SK-N-SH (cell line): ENCODE data around the gene MID1IP1. TPM values are rescaled to one million over a fixed set of nuclear protein-coding genes. Genes with fewer than 3 reads are reported as not detected.

Experiments used
- CTCF ChIA-PET: fragments of 300-600, 350-600 bp; formaldehyde crosslinking; extraction: SDS; loops from one replicate; lab custom pipeline; 2021; lab: Yijun Ruan, JAX
- POLR2A ChIA-PET: fragments of 350-600 bp; sonication (Branson Sonifier 250); formaldehyde crosslinking; extraction: SDS; loops from one replicate; lab custom pipeline; 2020; ENCODE audit warnings: antibody characterized with exemption, inconsistent platforms; lab: Yijun Ruan, JAX
- DNase-seq: peaks from one replicate; pipeline ENCODE4 v3.0.0; 2012
- H2AFZ ChIP-seq: fragments of 200-600 bp; sonication (generic); 2 replicates; pipeline ENCODE4 v1.8.1; 2016; ENCODE audit warnings: antibody characterized with exemption, mild to moderate bottlenecking, low read depth
- H3F3A ChIP-seq: fragments of 200-600 bp; sonication (generic); replicated peaks from 2 replicates; pipeline ENCODE3; 2016; ENCODE audit warnings: antibody characterized with exemption, mild to moderate bottlenecking; ENCODE audit not compliant: insufficient read depth
- H3K27ac ChIP-seq, 2 experiments: fragments of 200-500 bp in 1 of 2; fragments of 200-600 bp in 1 of 2; sonication (Bioruptor generic) in 1 of 2; sonication (generic), shearing (Covaris generic) in 1 of 2; 2 replicates each; pipeline versions ENCODE4 v1.5.1 to v1.6.1; 2014 to 2016; ENCODE audit warnings: low read depth in 2 of 2, inconsistent platforms in 1 of 2, low read length in 1 of 2, mild to moderate bottlenecking in 1 of 2, mixed read lengths in 1 of 2
- H3K27me3 ChIP-seq: fragments of 200-600 bp; sonication (generic), shearing (Covaris generic); 2 replicates; pipeline ENCODE4 v1.6.1; 2016; ENCODE audit warnings: mixed run types; ENCODE audit not compliant: insufficient read depth
- H3K36me3 ChIP-seq, 2 experiments: fragments of 200-500 bp in 1 of 2; fragments of 200-600 bp in 1 of 2; sonication (Bioruptor generic) in 1 of 2; sonication (generic) in 1 of 2; replicated peaks in 1 of 2; 2 replicates each; pipeline versions ENCODE3 to v1.5.1; 2014 to 2016; ENCODE audit warnings: low read length in 1 of 2, mild to moderate bottlenecking in 1 of 2; ENCODE audit not compliant: insufficient read depth in 2 of 2, control insufficient read depth in 1 of 2
- H3K4me1 ChIP-seq, 2 experiments: fragments of 200-500 bp in 1 of 2; fragments of 200-600 bp in 1 of 2; sonication (Bioruptor generic) in 1 of 2; sonication (generic), shearing (Covaris generic) in 1 of 2; 2 replicates each; pipeline versions ENCODE4 v1.5.1 to v1.6.1; 2014 to 2016; ENCODE audit warnings: low read depth in 1 of 2, low read length in 1 of 2, mixed run types in 1 of 2; ENCODE audit not compliant: insufficient read depth in 2 of 2, control insufficient read depth in 1 of 2
- H3K4me2 ChIP-seq: fragments of 200-600 bp; sonication (generic), shearing (Covaris generic); 2 replicates; pipeline ENCODE4 v1.6.1; 2017; ENCODE audit warnings: mixed run types
- H3K4me3 ChIP-seq, 2 experiments: fragments of 200-500 bp in 1 of 2; fragments of 200-600 bp in 1 of 2; sonication (Bioruptor generic) in 1 of 2; sonication (generic), shearing (Covaris generic) in 1 of 2; 2 replicates each; pipeline versions ENCODE4 v1.5.1 to v1.8.1; 2014 to 2016; ENCODE audit warnings: low read depth in 2 of 2, inconsistent platforms in 1 of 2, low read length in 1 of 2, mild to moderate bottlenecking in 1 of 2, mixed read lengths in 1 of 2, moderate library complexity in 1 of 2
- H3K79me2 ChIP-seq: fragments of 200-600 bp; sonication (generic); 2 replicates; pipeline ENCODE4 v1.8.1; 2017; ENCODE audit warnings: mild to moderate bottlenecking; ENCODE audit not compliant: insufficient read depth
- H3K9ac ChIP-seq: fragments of 200-600 bp; sonication (generic); 2 replicates; pipeline ENCODE4 v1.6.1; 2017; ENCODE audit warnings: mixed run types
- H3K9me2 ChIP-seq: fragments of 200-600 bp; sonication (generic); 2 replicates; pipeline ENCODE4 v1.6.1; 2017; ENCODE audit warnings: mixed run types
- H3K9me3 ChIP-seq: fragments of 200-600 bp; sonication (generic); 2 replicates; pipeline ENCODE4 v1.6.1; 2017; ENCODE audit warnings: mixed run types, mild to moderate bottlenecking, moderate library complexity
- H4K20me1 ChIP-seq: fragments of 200-600 bp; sonication (generic); 2 replicates; pipeline ENCODE4 v1.6.1; 2017; ENCODE audit warnings: mild to moderate bottlenecking, mixed run types; ENCODE audit not compliant: insufficient read depth
- ELF1 ChIP-seq: IDR thresholded peaks from 2 replicates; pipeline ENCODE4 v1.4.0; 2012
- FOSL2 ChIP-seq: IDR thresholded peaks from 2 replicates; pipeline ENCODE4 v1.4.0; 2012; ENCODE audit warnings: low read depth, mild to moderate bottlenecking, moderate library complexity, borderline replicate concordance
- FOXJ3 ChIP-seq: sonication (generic); formaldehyde crosslinking; IDR thresholded peaks from 2 replicates; pipeline ENCODE4 v1.5.1; 2020; ENCODE audit warnings: mild to moderate bottlenecking, missing genetic modification reagents
- FOXM1 ChIP-seq: IDR thresholded peaks from 2 replicates; pipeline ENCODE4 v1.4.0; 2012; ENCODE audit warnings: low read depth, mild to moderate bottlenecking
- GABPA ChIP-seq: IDR thresholded peaks from 2 replicates; pipeline ENCODE4 v1.4.0; 2012; ENCODE audit warnings: low read depth, mild to moderate bottlenecking
- GATA2 ChIP-seq: sonication (generic); formaldehyde crosslinking; IDR thresholded peaks from 2 replicates; pipeline ENCODE4 v1.5.0; 2020; ENCODE audit warnings: mild to moderate bottlenecking, missing genetic modification reagents
- JUND ChIP-seq: IDR thresholded peaks from 2 replicates; pipeline ENCODE4 v1.4.0; 2012
- MEF2A ChIP-seq: IDR thresholded peaks from 2 replicates; pipeline ENCODE4 v1.4.0; 2012; ENCODE audit warnings: low read depth, borderline replicate concordance
- NRF1 ChIP-seq: IDR thresholded peaks from 2 replicates; pipeline ENCODE4 v1.6.1; 2012; ENCODE audit warnings: low read depth, mild to moderate bottlenecking, low read length
- POLR2AphosphoS5 ChIP-seq: IDR thresholded peaks from 2 replicates; pipeline ENCODE4 v1.6.1; 2012; ENCODE audit warnings: low read depth, low read length
- RAD21 ChIP-seq: IDR thresholded peaks from 2 replicates; pipeline ENCODE4 v1.6.1; 2012; ENCODE audit warnings: mild to moderate bottlenecking, low read length
- SIN3A ChIP-seq: IDR thresholded peaks from 2 replicates; pipeline ENCODE4 v1.6.1; 2012; ENCODE audit warnings: low read depth, mild to moderate bottlenecking, low read length, moderate library complexity, borderline replicate concordance
- TAF1 ChIP-seq: IDR thresholded peaks from 2 replicates; pipeline ENCODE4 v1.6.1; 2012; ENCODE audit warnings: low read depth, mild to moderate bottlenecking, low read length, moderate library complexity, borderline replicate concordance
- WGBS: methylation state at CpG from one replicate; pipeline ENCODE4 v1.1.6; 2017; ENCODE audit warnings: low lambda C conversion rate; 5-methylcytosine and 5-hydroxymethylcytosine counted together
- polyA plus RNA-seq, 3 experiments: library from polyadenylated mRNA; depleted of rRNA; stranded (reverse); fragments of >200 nt; gene quantifications; 2 replicates each; pipeline ENCODE4 v1.2.3, GENCODE V29; 2012
- TF ChIP-seq, protein P1 (sequence below): fragments of 200-600 bp; sonication (generic); IDR thresholded peaks from 2 replicates; pipeline ENCODE4 v1.6.1; 2017; ENCODE audit warnings: antibody characterized with exemption, mild to moderate bottlenecking, moderate library complexity
- TF ChIP-seq, protein P2 (sequence below): fragments of 150-350 bp; IDR thresholded peaks from 2 replicates; pipeline ENCODE4 v1.6.1; 2016; ENCODE audit warnings: mild to moderate bottlenecking, low read depth, low read length
- TF ChIP-seq, protein P3 (sequence below): IDR thresholded peaks from 2 replicates; pipeline ENCODE4 v1.6.1; 2012; ENCODE audit warnings: mild to moderate bottlenecking, low read depth, low read length, moderate library complexity

Gene MID1IP1
- polyA plus RNA-seq, 1 of the 3 experiments (the other 2 are of a cell fraction), result 35.4 TPM

DNA sequence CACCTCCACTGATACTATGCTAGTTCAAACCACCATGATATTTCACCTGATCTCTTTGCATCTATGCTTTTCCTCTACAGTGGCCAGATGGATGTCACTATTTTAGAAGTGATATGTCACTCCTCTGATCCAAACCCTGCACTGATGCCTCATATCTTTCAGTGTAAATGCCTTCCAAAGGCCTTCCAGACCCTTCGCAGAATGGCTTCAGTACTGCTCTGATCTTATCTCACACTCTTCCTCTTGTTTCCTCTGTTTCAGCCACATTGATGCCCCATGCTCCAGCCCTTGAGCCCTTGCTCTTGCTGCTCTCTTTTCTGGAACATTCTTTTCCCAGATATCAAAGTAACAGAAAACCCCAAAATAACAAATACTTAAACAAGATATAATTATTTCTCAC, 17.9 kb downstream of the MID1IP1 start:
- DNase-seq, result no peak
- ChIA-PET POLR2A (no interaction called here), CTCF (no interaction called here)
- H3F3A ChIP-seq, result no peaks in the 10 kb centered on the region
- no peaks in the 10 kb centered on the region for H3K36me3 ChIP-seq
- H3K4me2 ChIP-seq, result no peak overlapping the region
- H3K9ac ChIP-seq, result no peak overlapping the region
- H3K9me3 ChIP-seq, result no peaks in the 10 kb centered on the region
- 57% methylated on average over 1 of the region's 1 CpG for WGBS
- H3K4me3 ChIP-seq, result no peak overlapping the region
- no peak overlapping the region for H2AFZ ChIP-seq
- no peaks in the 10 kb centered on the region for H3K9me2 ChIP-seq
- no peak overlapping the region for H3K27ac ChIP-seq
- H4K20me1 ChIP-seq, result no peaks in the 10 kb centered on the region
- H3K79me2 ChIP-seq, result no peaks in the 10 kb centered on the region
- peaks cover 0 to 2% of the 10 kb centered on the region in 2 experiments; a peak in 1 of 4 replicates for H3K4me1 ChIP-seq
- TF ChIP-seq GABPA (no peak), MEF2A (no peak), JUND (no peak), GATA2 (CRISPR knock-in tag) (no peak)
- TF ChIP-seq, protein P1, sequence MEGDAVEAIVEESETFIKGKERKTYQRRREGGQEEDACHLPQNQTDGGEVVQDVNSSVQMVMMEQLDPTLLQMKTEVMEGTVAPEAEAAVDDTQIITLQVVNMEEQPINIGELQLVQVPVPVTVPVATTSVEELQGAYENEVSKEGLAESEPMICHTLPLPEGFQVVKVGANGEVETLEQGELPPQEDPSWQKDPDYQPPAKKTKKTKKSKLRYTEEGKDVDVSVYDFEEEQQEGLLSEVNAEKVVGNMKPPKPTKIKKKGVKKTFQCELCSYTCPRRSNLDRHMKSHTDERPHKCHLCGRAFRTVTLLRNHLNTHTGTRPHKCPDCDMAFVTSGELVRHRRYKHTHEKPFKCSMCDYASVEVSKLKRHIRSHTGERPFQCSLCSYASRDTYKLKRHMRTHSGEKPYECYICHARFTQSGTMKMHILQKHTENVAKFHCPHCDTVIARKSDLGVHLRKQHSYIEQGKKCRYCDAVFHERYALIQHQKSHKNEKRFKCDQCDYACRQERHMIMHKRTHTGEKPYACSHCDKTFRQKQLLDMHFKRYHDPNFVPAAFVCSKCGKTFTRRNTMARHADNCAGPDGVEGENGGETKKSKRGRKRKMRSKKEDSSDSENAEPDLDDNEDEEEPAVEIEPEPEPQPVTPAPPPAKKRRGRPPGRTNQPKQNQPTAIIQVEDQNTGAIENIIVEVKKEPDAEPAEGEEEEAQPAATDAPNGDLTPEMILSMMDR, result no peak
- H3K27me3 ChIP-seq, result no peaks in the 10 kb centered on the region

DNA sequence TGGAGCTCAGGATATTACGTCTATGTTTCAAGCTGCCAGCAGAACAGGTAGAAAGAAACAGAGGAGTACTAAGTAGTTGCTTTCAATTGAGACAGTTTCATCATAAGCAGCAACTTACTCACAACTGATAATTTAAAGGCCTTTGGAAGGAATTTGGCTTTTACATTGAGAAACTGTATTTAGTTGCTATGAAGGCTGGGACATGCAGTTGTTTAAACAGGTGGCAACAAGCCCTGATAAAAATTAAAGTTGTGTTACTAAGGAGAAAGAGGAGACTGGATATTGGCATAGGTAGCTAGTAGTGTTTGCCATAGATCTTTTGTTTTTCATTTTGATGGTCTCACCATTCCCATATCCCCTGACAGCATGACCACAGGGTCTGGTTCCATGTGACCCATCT, 18.4 kb downstream of the MID1IP1 start:
- ChIA-PET POLR2A (no interaction called here), CTCF (no interaction called here)
- TF ChIP-seq, protein P2, sequence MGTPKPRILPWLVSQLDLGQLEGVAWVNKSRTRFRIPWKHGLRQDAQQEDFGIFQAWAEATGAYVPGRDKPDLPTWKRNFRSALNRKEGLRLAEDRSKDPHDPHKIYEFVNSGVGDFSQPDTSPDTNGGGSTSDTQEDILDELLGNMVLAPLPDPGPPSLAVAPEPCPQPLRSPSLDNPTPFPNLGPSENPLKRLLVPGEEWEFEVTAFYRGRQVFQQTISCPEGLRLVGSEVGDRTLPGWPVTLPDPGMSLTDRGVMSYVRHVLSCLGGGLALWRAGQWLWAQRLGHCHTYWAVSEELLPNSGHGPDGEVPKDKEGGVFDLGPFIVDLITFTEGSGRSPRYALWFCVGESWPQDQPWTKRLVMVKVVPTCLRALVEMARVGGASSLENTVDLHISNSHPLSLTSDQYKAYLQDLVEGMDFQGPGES, result no peak
- no peaks in the 10 kb centered on the region for H3K27me3 ChIP-seq
- H3K4me3 ChIP-seq, result no peak overlapping the region
- H3K9me2 ChIP-seq, result no peaks in the 10 kb centered on the region
- no peak overlapping the region for H3K27ac ChIP-seq
- H4K20me1 ChIP-seq, result no peaks in the 10 kb centered on the region
- no peak overlapping the region for H2AFZ ChIP-seq
- DNase-seq, result no peak
- H3K36me3 ChIP-seq, result no peaks in the 10 kb centered on the region
- H3K9ac ChIP-seq, result no peak overlapping the region
- no peaks in the 10 kb centered on the region for H3F3A ChIP-seq
- peaks cover 0 to 2% of the 10 kb centered on the region in 2 experiments; a peak in 1 of 4 replicates for H3K4me1 ChIP-seq
- H3K9me3 ChIP-seq, result no peaks in the 10 kb centered on the region
- H3K4me2 ChIP-seq, result no peak overlapping the region
- WGBS, result 25% methylated on average over 1 of the region's 1 CpG
- no peaks in the 10 kb centered on the region for H3K79me2 ChIP-seq

DNA sequence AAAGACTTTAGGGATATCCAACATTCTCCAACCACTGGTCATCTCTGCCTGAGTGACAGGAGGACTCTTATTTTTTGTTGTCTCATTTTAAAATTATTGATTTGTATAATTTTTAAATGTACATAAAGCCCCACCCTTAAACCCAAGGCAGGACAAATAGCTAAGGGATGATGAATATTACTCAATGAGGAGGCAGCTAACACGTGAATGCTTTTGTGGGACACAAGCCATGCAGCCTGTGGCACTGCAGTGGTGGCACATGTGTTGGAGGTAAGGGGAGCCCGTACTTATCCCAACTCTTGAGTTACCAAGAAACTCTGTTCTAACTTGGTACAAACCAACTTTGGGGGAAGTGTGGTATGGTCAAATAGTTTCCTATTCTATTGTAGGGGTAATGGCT, 19.5 kb downstream of the MID1IP1 start:
- ChIA-PET POLR2A (no interaction called here), CTCF (no interaction called here)
- no peak overlapping the region for H3K4me3 ChIP-seq
- H3K9ac ChIP-seq, result no peak overlapping the region
- H4K20me1 ChIP-seq, result no peaks in the 10 kb centered on the region
- no peaks in the 10 kb centered on the region for H3F3A ChIP-seq
- no peaks in the 10 kb centered on the region for H3K9me3 ChIP-seq
- H2AFZ ChIP-seq, result no peak overlapping the region
- H3K4me2 ChIP-seq, result no peak overlapping the region
- WGBS, result 23% methylated on average over 2 of the region's 2 CpGs
- no peaks in the 10 kb centered on the region for H3K36me3 ChIP-seq
- no peak for DNase-seq
- H3K4me1 ChIP-seq, result peaks cover 0 to 2% of the 10 kb centered on the region in 2 experiments; a peak in 1 of 4 replicates
- H3K27me3 ChIP-seq, result no peaks in the 10 kb centered on the region
- no peaks in the 10 kb centered on the region for H3K9me2 ChIP-seq
- H3K27ac ChIP-seq, result no peak overlapping the region
- H3K79me2 ChIP-seq, result no peaks in the 10 kb centered on the region
- TF ChIP-seq, protein P3, sequence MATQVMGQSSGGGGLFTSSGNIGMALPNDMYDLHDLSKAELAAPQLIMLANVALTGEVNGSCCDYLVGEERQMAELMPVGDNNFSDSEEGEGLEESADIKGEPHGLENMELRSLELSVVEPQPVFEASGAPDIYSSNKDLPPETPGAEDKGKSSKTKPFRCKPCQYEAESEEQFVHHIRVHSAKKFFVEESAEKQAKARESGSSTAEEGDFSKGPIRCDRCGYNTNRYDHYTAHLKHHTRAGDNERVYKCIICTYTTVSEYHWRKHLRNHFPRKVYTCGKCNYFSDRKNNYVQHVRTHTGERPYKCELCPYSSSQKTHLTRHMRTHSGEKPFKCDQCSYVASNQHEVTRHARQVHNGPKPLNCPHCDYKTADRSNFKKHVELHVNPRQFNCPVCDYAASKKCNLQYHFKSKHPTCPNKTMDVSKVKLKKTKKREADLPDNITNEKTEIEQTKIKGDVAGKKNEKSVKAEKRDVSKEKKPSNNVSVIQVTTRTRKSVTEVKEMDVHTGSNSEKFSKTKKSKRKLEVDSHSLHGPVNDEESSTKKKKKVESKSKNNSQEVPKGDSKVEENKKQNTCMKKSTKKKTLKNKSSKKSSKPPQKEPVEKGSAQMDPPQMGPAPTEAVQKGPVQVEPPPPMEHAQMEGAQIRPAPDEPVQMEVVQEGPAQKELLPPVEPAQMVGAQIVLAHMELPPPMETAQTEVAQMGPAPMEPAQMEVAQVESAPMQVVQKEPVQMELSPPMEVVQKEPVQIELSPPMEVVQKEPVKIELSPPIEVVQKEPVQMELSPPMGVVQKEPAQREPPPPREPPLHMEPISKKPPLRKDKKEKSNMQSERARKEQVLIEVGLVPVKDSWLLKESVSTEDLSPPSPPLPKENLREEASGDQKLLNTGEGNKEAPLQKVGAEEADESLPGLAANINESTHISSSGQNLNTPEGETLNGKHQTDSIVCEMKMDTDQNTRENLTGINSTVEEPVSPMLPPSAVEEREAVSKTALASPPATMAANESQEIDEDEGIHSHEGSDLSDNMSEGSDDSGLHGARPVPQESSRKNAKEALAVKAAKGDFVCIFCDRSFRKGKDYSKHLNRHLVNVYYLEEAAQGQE, result no peak
- TF ChIP-seq RAD21, result no peak
- no peak for TF ChIP-seq FOXM1
- TF ChIP-seq FOXJ3 (CRISPR knock-in tag), result no peak
- no peak for TF ChIP-seq TAF1
- TF ChIP-seq ELF1, result no peak
- TF ChIP-seq, protein P2, result no peak
- no peak for TF ChIP-seq POLR2AphosphoS5
- no peak for TF ChIP-seq SIN3A
- no peak for TF ChIP-seq NRF1
- no peak for TF ChIP-seq FOSL2
